Kidney epithelial cell (primary cell): Measurements from ENCODE around the gene FAM53C. TPM values are rescaled to one million over a fixed set of nuclear protein-coding genes. Genes with fewer than 3 reads are reported as not detected.
A peak's percentile ranks its signal among the peaks of the same experiment; 100 is the strongest.

ENCODE experiments used
- DNase-seq: peaks from one replicate; pipeline ENCODE4 v3.0.0-alpha.2; 2010; ENCODE audit warnings: low read depth
- H3K27me3 ChIP-seq: 2 replicates; pipeline ENCODE4 v1.6.0; 2011; ENCODE audit warnings: low read length; ENCODE audit not compliant: control insufficient read depth, insufficient read depth
- H3K36me3 ChIP-seq: 2 replicates; pipeline ENCODE4 v1.5.1; 2011; ENCODE audit warnings: low read length; ENCODE audit not compliant: control insufficient read depth, insufficient read depth
- H3K4me3 ChIP-seq: 2 replicates; pipeline ENCODE4 v1.5.1; 2011; ENCODE audit warnings: low read depth, mild to moderate bottlenecking, control low read depth, low read length
- CTCF ChIP-seq: IDR thresholded peaks from 2 replicates; pipeline ENCODE4 v1.5.1; 2011; ENCODE audit warnings: mild to moderate bottlenecking, moderate library complexity, low read length, control low read depth, inconsistent platforms; ENCODE audit not compliant: insufficient read depth, poor library complexity, severe bottlenecking
- total RNA-seq: library from RNA; depleted of rRNA; stranded (reverse); fragments of >200 nt; gene quantifications from 2 replicates; pipeline ENCODE4 v1.2.3, GENCODE V29; 2015

FAM53C gene
- total RNA-seq, result 26.3 and 36.8 TPM in 2 replicates

- no peak for DNase-seq
- Histone ChIP-seq H3K27me3 (no peaks in the 10 kb centered on the region), H3K4me3 (peak within 1 kb of the TSS; percentile 79), H3K36me3 (peaks cover 3% of the 10 kb centered on the region)
- no peak for TF ChIP-seq CTCF
Observed at GRCh38 chr5:138337685-138338410, at the start of gene FAM53C. TSS of gene FAM53C (plus strand) at chr5:138338266. CDS start at chr5:138341336, 3,070 bp downstream.

- Histone ChIP-seq H3K4me3 (no peak overlapping the region), H3K36me3 (no peaks in the 10 kb centered on the region), H3K27me3 (no peaks in the 10 kb centered on the region)
- no peak for TF ChIP-seq CTCF
- no peak for DNase-seq
Observed at GRCh38 chr5:138289296-138289695, 48.8 kb upstream of the FAM53C start.

GRCh38 chr5:138303372-138303771, 34.7 kb upstream of the FAM53C start:
- TF ChIP-seq CTCF, result no peak

GRCh38 chr5:138305797-138306196, 32.3 kb upstream of the FAM53C start:
- no peaks in the 10 kb centered on the region for H3K36me3 ChIP-seq
- TF ChIP-seq CTCF, result no peak
- no peaks in the 10 kb centered on the region for H3K27me3 ChIP-seq
- DNase-seq, result no peak
- no peak overlapping the region for H3K4me3 ChIP-seq

More at GRCh38 chr5:138303372-138303771, 34.7 kb upstream of the FAM53C start:
- Histone ChIP-seq H3K4me3 (no peak overlapping the region), H3K27me3 (no peaks in the 10 kb centered on the region), H3K36me3 (no peaks in the 10 kb centered on the region)
- DNase-seq, result no peak

- Histone ChIP-seq H3K4me3 (no peak overlapping the region), H3K36me3 (no peaks in the 10 kb centered on the region), H3K27me3 (no peaks in the 10 kb centered on the region)
- DNase-seq, result no peak
- TF ChIP-seq CTCF, result no peak
Observed at GRCh38 chr5:138315751-138316278, 22.3 kb upstream of the FAM53C start.
